Ishikawa (cell line): ENCODE results near the gene BTBD9.

ENCODE experiments used
- CEBPB ChIP-seq: IDR thresholded peaks from 2 replicates; pipeline ENCODE4 v1.6.1; 2012
- CREB1 ChIP-seq: IDR thresholded peaks from 2 replicates; pipeline ENCODE4 v1.6.1; 2012; ENCODE audit warnings: low read depth
- EGR1 ChIP-seq: IDR thresholded peaks from 2 replicates; pipeline ENCODE4 v1.6.1; 2012
- EP300 ChIP-seq: IDR thresholded peaks from 2 replicates; pipeline ENCODE4 v1.6.1; 2012; ENCODE audit warnings: borderline replicate concordance
- FOXM1 ChIP-seq: IDR thresholded peaks from 2 replicates; pipeline ENCODE4 v1.6.1; 2012; ENCODE audit warnings: low read depth, borderline replicate concordance
- NFIC ChIP-seq: IDR thresholded peaks from 2 replicates; pipeline ENCODE4 v1.6.1; 2012
- RAD21 ChIP-seq: IDR thresholded peaks from 2 replicates; pipeline ENCODE4 v1.6.1; 2012; ENCODE audit warnings: low read depth
- TAF1 ChIP-seq: IDR thresholded peaks from 2 replicates; pipeline ENCODE4 v1.6.1; 2012; ENCODE audit warnings: low read depth, mild to moderate bottlenecking
- TCF12 ChIP-seq: IDR thresholded peaks from 2 replicates; pipeline ENCODE4 v1.6.1; 2012; ENCODE audit warnings: low read depth
- TEAD4 ChIP-seq: IDR thresholded peaks from 2 replicates; pipeline ENCODE4 v1.6.1; 2012
- YY1 ChIP-seq: IDR thresholded peaks from 2 replicates; pipeline ENCODE4 v1.6.1; 2012; ENCODE audit warnings: low read depth
- ZBTB7A ChIP-seq: IDR thresholded peaks from 2 replicates; pipeline ENCODE4 v1.6.1; 2012; ENCODE audit warnings: low read depth
- TF ChIP-seq, protein P1 (sequence below): IDR thresholded peaks from 2 replicates; pipeline ENCODE4 v1.6.1; 2012
- TF ChIP-seq, protein P2 (sequence below): IDR thresholded peaks from 2 replicates; pipeline ENCODE4 v1.6.1; 2012
- TF ChIP-seq, protein P3 (sequence below): IDR thresholded peaks from 2 replicates; pipeline ENCODE4 v1.6.1; 2012; ENCODE audit warnings: low read depth, mild to moderate bottlenecking

Gene BTBD9

DNA sequence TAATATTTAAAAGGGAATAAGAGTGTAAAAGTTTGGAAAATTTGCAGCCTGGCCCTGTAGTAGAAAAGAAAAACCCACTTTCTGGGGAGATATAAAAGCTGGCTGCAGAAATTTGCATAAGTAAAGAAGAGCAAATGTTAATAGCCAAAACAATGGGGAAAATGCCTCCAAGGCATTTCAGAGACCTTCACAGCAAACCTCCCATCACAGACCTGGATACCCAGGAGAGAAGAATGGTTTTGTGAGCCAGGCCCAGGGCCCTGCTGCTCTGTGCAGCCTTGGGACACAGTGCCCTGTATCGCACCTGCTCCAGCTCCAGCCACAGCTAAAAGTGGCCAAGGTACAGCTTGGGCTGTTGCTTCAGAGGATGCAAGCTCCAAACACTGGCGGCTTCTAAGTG lies 113.8 kb downstream of the BTBD9 start:
- TF ChIP-seq, protein P1, sequence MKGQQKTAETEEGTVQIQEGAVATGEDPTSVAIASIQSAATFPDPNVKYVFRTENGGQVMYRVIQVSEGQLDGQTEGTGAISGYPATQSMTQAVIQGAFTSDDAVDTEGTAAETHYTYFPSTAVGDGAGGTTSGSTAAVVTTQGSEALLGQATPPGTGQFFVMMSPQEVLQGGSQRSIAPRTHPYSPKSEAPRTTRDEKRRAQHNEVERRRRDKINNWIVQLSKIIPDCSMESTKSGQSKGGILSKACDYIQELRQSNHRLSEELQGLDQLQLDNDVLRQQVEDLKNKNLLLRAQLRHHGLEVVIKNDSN: no peak
- TF ChIP-seq YY1 (no peak), EP300 (no peak), CEBPB (no peak), FOXM1 (no peak), CREB1 (no peak), ZBTB7A (no peak), RAD21 (no peak), TCF12 (no peak), TAF1 (no peak), TEAD4 (no peak), NFIC (no peak), EGR1 (no peak)
- TF ChIP-seq, protein P2, sequence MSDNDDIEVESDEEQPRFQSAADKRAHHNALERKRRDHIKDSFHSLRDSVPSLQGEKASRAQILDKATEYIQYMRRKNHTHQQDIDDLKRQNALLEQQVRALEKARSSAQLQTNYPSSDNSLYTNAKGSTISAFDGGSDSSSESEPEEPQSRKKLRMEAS: no peak
- TF ChIP-seq, protein P3, sequence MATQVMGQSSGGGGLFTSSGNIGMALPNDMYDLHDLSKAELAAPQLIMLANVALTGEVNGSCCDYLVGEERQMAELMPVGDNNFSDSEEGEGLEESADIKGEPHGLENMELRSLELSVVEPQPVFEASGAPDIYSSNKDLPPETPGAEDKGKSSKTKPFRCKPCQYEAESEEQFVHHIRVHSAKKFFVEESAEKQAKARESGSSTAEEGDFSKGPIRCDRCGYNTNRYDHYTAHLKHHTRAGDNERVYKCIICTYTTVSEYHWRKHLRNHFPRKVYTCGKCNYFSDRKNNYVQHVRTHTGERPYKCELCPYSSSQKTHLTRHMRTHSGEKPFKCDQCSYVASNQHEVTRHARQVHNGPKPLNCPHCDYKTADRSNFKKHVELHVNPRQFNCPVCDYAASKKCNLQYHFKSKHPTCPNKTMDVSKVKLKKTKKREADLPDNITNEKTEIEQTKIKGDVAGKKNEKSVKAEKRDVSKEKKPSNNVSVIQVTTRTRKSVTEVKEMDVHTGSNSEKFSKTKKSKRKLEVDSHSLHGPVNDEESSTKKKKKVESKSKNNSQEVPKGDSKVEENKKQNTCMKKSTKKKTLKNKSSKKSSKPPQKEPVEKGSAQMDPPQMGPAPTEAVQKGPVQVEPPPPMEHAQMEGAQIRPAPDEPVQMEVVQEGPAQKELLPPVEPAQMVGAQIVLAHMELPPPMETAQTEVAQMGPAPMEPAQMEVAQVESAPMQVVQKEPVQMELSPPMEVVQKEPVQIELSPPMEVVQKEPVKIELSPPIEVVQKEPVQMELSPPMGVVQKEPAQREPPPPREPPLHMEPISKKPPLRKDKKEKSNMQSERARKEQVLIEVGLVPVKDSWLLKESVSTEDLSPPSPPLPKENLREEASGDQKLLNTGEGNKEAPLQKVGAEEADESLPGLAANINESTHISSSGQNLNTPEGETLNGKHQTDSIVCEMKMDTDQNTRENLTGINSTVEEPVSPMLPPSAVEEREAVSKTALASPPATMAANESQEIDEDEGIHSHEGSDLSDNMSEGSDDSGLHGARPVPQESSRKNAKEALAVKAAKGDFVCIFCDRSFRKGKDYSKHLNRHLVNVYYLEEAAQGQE: no peak

DNA sequence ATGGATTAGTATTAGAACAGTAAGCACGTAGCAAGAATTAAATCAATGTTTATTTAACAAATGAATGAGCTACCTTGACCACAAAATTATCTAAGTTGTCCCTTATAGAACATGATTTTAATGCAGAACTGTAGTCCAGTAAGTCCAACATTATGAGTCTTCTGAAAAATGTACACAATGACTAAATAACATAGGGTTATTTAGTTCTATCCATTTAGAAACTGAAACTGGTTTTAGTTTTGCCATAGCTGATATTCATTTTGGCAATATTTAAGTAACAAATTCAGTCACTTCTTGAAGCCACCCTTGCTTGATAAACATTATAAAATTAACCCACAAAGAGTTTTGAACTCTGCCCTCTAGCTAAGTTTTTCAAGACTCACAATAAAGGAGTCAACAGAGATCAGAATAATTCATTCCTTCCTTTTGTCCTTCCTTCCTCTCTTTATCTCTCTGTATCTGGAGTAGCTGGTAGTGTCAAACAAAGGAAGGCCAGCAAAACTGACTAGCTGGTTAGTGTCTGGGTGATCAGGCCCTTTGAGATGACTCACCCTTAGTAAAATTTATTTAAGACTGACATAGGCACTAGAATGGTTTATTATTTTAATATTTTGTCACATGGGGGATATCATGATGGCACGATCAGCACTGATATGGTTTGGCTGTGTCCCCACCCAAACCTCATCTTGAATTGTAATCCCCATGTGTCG lies 115.1 kb downstream of the BTBD9 start:
- TF ChIP-seq FOXM1 (no peak), EGR1 (no peak), CEBPB (no peak), CREB1 (no peak), EP300 (no peak), NFIC (no peak), YY1 (no peak), TCF12 (no peak), TEAD4 (no peak), ZBTB7A (no peak)
- TF ChIP-seq, protein P2: no peak
- TF ChIP-seq, protein P3: no peak
- TF ChIP-seq, protein P1: no peak

DNA sequence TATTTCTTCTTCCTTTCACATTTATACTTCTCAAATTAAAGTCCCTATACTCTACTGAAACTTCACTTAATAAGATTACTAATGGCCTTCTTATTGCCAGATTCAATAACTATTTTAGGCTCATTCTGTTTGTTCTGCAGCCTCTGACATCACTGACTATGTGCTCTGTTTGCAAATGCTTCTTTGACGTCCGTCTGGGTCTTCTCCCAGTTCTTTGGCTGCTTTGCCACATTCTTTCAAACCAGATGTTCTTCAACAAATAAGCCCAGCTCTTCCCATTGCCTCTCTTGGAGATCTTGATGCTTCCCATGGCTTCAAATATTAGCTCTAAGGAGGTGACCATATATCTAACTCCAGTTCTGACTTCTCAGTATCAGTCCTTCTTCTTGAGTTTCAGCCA lies 117.4 kb downstream of the BTBD9 start:
- TF ChIP-seq EP300 (no peak), ZBTB7A (no peak), CEBPB (no peak), RAD21 (no peak), TAF1 (no peak), EGR1 (no peak), TEAD4 (no peak), NFIC (no peak), CREB1 (no peak), FOXM1 (no peak), TCF12 (no peak), YY1 (no peak)
- TF ChIP-seq, protein P3: no peak
- TF ChIP-seq, protein P2: no peak
- TF ChIP-seq, protein P1: no peak
